ENCODE results near the gene ERRFI1.

The ERRFI1 gene

DNA sequence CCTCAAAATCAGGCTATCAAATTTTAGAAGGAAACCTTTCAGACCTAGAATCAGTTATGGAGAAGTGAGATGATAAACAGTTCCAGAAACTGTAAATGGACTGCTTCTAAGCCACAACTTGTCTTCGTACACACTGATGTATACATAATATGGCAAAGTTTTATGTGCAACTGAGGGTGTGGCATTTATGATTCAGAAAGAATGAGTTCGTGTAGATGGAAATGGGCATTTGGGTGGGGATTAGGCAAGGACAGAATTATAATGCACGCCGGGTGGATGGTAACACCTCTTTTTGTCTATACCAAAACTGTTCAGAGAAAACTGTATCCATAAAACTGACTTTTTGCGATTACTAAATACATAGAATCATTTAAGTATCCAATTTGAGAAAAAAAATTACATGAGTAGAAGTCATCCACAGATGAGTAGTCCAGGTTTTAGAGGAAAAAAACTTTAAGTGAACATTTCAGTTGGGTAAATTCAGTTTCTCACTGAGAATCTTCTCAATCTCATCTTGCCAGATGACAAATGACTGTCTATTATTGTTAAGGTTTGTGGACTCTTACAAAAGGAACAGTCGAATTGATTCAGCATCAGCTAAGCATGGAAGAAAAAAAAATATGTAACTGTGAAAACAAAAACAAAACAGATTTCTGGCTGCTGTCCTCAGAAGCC lies 22.5 kb downstream of the ERRFI1 start:
- DNase-seq, result no peak

DNA sequence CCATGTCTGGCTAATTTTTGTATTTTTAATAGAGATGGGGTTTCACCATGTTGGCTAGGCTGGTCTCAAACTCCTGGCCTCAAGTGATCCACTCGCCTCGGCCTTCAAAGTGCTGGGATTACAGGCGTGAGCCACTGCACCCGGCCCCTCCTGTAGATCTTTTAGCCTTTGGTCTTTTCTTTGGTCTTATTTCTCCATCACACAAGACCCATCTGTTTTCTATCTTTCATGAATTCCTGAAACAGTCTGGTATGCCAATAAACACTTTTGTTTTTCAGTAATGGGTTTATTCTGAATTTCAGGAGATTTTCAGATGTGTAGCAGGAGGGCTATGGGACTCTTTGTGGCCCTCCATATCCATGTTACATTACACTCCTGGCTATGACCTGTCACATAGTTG lies 23.2 kb downstream of the ERRFI1 start:
- DNase-seq, result no peak

DNA sequence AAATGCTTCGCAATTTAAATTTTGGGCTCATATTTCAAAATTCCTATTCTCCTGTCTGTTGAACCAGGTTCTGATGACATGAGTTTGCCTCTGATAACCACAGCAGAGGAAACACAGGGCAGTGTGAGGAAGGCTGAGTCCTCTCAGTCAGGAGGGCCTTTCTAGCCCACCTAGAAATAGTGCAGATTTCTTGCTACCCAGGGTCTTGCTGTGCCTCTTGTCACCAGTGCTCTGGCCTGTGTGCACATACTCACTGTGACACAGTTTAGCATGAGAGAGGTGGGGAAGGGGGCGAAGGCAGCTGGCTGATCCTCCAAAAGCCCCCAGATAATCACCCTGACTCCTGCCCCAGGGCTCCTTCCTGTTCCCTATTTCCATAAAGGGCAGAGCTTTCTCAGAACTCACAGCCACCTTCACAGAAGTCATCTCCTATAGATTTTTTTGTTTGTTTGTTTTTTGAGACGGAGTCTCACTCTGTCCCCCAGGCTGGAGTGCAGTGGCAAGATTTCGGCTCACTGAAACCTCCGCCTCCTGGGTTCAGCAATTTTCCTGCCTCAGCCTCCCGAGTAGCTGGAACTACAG lies 23.7 kb downstream of the ERRFI1 start:
- no peak for DNase-seq

DNA sequence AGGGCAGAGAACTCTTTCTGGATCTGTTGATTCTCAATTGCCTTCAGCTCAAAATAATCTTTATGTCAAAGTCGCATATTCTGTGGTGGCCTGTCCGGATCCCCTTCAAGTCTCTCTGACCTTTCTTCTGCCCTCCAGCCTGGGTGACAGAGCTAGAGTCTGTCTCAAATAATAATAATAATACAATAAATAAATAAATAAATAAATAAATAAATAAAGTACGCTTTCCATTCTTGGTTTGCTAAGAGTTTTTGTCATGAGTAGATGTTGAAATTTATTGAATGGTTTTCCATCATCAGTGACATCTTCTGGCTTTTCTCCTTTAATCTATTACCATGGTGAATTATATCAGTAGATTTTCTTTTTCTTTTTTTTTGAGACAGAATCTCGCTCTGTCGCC lies 30.7 kb downstream of the ERRFI1 start:
- no peak for DNase-seq

DNA sequence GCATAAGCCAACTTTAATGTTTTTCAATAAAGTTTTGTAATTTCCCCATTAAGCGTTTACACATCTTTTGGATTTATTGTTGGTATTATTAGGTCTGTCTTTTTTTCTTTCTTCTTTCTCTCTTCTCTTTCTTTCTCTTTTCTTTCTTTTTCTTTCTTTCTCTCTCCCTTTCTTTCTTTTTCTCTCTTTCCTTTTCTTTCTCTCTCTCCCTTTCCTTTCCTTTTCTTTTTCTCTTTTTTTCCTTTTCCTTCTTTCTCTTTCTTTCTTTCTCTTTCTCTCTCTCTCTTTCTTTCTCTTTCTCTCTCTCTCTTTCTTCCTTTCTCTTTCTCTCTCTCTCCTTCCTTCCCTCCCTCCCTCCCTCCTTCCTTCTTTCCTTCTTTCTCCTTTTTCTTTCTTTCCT lies 31.3 kb downstream of the ERRFI1 start:
- DNase-seq, result no peak

DNA sequence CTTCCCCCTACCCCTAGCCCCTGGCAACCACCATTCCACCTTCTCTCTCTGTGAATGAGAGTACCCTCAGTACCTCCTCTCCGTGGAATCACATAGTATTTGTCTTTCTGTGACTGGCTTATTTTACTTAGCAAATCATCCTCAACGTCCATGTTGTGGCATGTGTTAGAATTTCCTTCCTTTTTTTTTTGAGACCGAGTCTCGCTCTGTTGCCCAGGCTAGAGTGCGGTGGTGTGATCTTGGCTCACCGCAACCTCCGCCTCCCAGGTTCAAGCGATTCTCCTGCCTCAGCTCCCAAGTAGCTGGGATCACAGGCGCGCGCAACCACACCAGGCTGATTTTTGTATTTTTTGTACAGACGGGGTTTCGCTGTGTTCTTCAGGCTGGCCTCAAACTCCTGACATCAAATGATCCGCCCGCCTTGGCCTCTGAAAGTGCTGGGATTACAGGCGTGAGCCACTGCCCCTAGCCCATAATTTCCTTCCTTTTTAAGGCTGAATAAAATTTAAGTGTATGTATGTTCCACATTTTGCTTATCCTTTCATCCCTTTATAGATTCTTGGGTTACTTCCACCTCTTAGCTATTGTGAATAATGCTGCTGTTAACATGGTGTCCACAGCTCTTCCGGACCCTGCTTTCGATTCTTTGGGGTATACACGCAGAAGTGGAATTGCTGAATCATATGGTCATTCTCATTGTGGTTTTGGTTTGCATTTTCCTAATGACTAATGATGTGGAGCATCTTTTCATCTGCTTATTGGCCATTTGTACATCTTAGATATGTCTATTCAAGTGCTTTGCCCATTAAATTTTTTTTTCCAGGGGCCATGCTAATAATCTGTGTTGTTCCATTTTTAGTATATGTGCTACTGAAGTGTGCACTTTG lies 32.3 kb downstream of the ERRFI1 start:
- DNase-seq, result no peak

DNA sequence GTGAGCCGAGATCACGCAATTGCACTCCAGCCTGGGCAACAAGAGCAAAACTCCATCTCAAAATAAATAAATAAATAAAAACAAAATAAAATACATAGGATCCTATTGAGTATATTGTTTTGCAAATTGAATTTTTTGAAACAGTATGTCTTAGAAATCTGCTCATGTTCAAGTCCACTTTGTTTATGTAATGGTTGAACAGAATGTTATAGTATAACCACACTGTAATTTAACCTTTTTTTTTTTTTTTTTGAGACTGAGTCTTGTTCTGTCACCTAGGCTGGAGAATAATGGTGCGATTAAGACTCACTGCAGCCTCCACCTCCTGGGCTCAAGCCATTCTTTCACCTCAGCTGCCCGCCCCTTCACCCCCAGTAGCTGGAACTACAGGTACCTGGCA lies 33.2 kb downstream of the ERRFI1 start:
- no peak for DNase-seq

DNA sequence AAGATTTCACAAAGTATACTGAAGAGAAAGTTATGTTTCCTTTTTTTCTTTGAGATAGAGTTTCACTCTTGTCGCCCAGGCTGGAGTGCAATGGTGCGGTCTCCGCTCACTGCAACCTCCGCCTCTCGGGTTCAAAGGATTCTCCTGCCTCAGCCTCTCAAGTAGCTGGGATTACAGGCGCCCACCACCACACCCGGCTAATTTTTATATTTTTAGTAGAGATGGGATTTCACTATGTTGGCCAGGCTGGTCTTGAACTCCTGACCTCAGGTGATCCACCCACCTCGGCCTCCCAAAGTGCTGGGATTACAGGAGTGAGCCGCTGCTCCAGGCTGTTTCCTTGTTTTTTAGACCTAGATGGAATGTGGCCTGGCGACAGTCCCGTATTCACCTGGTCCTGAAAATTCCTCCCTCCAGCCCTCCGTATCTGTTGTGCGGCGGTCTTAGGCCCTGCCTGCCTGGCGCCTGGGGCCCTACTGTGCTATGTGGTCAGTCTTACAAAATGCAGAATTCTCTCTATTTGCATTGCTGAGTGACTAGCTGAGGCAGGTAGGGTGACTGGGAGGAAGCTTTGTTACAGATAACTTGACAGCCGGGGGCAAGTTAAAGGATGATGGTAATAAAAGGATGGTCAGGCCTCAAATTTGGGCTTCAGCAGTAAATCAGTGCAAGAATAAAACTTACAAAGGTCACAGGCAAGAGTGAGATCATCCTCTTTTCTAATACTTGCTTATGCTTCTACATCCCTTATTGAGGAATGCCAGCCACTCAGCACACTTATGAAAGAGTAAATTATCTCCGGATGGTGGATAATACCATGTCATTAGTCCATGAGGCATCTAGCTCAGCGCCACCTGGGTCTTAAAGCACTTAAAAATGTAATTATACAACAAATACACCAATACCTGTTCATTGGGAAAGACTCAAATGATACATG lies 34.3 kb downstream of the ERRFI1 start:
- no peak for DNase-seq

DNA sequence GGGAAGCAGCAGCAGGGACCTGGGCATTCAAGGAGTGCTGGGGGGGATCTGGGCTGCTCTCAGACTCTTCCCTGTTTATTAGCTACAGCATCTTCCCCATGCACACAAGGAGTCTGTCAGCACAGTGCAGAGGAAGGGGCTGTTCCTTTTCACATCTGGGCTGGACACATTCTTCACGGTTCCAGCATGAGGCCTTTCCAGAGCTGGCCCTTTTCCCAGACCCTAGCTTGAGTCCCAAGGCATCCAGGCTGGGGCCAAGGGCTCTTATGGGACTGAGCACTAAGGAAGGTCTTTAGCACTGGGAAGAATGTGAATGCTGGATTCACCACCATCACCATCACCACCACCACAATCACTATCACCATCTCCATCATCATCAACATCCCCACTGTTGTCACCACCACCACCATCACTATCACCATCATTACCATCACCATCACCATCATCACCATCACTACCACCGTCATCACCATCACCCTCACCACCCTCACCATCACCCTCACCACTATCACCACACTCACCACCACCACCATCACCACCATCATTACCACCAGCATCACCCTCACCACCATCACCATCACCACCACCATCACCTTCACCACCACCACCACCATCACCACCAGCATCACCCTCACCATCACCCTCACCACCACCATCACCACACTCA lies 36.2 kb downstream of the ERRFI1 start:
- DNase-seq, result no peak

DNA sequence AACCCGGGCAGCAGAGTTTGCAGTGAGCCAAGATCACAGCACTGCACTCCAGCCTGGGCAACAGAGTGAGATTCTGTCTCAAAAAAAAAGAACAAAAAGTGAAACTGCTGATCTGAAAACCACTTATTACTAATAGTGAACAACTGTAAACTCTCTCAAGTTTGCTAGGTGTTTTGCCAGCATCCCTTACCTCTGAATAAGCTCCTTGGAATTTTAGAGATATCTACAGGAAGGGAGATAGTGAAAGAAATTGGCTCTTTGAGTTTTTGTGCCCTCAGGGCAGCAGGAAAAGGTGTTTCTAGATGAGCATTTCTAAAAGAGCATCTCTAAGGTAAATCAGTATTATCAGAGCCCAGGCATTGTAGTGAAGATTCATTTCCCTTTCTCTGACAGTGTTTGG lies 37.5 kb downstream of the ERRFI1 start:
- no peak for DNase-seq

DNA sequence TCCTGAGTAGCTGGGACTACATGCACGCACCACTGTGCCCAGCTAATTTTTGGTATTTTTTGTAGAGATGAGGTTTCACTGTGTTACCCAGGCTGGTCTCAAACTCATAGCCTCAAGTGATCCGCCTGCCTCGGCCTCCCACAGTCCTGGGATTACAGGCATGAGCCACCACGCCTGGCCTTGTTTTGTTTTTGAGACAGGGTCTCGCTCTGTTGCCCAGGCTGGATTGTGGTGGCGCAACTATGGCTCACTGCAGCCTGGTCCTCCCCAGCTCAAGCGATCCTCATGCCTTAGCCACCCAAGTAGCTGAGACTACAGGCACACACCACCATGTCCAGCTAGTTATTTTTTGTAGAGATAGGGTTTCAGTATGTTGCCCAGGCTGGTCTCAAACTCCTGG lies 38.6 kb downstream of the ERRFI1 start:
- no peak for DNase-seq

DNA sequence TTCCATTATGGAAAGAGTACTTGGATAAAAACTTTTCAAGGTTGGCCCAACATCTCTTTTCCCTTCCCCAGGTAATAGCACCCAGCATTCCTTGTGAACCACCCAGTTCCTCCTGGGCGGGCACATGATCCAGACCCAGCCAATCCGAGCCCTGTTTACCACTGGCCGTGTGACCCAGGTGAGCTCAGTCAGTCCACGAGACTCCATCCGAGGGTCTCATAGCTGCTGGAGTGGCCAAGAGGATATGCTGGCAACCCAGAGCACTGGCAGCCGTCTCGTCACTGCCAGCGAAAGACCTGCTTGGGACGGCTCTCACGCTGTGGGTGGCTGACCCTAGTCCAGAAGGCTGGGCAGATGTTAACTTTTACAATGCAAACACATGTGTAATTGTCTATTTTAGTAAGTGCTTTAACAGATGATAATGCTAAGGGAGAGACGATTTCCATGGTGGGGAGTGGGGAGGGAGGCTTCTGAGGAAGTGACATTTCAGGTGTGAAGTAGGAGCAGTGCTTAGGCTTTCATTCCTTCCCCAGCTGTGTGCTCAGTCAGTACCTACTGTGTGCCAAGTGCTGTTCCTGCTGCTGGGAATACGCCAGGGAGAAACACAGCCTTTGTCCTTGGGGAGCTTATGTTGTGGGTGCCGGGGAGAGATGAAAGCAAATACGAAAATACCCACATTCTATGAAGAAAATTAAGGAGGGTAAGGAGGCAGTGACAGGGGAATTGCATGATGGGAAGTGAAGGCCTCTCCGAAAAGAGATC lies 40.1 kb downstream of the ERRFI1 start:
- no peak for DNase-seq

DNA sequence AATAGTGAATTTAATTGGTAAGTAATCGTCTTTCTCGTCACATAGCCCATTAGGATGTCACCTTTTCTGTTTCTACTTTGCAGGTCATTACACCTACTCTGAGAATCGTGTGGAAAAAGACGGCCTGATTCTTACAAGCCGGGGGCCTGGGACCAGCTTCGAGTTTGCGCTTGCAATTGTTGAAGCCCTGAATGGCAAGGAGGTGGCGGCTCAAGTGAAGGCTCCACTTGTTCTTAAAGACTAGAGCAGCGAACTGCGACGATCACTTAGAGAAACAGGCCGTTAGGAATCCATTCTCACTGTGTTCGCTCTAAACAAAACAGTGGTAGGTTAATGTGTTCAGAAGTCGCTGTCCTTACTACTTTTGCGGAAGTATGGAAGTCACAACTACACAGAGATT lies 41.3 kb downstream of the ERRFI1 start:
- no peak for DNase-seq

DNA sequence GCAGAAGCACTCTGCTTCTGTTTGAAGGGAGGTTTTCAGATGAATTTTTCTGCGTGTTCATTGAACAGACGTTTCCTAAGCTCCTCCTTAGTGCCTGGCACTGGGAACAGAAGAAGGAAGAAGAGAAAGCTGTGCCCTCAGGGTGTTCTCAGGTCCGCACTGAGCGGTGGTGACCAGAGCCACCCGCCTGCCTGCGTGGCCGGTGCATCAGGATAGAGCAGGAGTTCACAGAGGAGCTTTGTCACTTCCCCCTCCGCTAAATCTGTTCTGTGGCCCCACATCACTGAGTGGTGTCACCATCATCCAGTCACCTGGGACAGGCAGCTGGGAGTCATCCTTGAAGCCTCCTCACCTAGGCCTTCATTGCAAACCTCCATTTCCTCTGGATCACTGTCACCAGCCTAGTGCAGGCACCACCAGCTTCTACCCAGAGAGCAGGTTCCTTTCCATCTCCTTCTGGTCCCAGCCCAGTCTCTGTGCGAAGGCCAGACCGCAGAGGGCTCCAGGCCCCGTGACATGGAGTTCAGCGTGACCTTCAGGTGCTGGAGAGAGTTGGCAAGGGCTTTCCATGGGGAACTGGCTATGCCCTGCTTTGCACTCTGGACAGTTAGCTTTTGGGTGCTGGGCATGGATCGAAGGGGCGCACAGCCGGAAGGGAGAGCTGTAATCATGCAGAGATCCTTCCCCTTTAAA lies 42.9 kb downstream of the ERRFI1 start:
- no peak for DNase-seq

DNA sequence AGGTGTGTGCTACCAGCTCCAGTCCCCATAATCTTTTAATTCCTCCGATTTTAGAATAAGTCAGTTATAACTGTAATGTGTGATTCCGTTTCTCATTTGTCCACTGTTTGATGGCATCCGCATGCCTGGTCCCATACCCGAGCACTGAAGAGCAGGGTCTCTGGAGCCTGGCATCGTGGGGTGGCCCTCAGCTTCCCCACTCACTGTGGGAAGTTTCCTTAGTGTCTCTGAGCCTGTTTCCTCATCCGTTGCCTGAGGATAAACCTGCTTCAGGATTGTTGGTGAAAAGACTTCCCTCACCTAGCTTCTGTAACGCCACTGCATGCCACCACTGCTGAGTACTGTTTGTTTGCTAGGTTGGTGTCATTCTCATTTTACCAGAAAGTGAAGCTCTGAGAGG lies 45.1 kb downstream of the ERRFI1 start:
- no peak for DNase-seq

DNA sequence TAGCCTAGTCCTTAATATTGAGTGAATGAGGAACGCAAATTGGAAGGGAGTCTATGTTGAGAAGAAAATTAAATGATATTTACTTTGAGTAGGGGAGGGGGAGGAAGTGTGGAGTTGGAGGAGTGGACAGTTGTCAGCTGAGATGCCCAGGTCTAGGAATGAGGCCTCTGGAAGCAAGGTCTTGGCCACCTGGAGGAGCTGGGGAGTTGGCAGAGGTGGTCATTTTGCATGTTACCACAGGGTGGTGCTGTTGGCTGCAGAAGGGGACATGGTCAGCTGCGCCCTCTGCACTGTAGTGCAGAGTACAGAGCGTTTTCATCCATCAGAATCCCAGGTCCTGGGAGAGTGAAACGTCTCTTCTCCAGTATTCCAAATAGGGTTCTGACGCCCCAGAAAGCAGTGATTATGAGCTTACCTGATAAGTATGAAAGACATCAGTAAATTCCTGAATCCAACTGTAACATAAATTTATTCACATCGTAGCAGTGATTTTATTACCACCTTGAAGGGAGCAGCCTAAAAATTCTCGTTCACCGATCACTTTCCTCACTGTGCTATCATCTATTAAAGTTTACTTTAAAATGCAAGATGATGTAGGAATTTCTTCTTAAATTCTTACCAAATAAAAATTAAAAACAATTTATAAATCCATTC lies 50.8 kb downstream of the ERRFI1 start:
- DNase-seq, result peak; percentile 57

DNA sequence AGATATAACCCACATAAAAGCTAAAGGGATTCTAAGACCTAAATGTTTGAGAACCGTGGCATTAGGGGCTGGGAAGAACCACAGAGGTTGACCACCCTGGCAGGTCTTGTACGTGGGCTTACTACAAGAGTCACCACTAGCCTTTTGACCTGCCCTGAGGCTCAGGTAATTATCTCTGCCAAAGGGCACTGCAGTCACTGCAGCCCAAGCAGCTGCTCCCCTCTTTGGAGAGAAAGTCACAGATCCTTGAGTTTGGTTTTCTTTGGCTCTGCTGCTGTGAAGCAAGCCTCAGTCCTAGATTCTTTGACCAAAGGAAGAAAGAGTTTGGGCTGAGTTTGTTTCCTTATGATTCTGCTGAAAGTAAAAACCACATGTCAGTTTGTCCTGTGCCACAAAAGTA lies 53.0 kb downstream of the ERRFI1 start:
- DNase-seq, result no peak

DNA sequence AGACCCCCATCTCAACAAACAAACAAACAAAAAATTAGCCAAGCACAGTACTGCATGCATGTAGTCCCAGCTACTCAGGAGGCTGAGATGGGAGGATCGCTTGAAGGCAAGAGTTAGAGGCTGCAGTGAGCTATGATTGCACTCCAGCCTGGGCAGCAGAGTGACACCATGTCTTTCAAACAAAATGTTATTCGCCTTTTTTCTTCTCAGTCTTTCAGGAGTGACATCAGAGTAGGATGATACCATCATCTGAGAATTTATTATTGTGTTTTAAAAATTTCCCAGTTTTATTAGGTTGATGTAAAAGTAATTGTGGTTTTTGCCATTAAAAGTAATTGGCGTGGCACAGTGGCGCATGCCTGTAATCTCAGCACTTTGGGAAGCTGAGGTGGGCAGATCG lies 53.8 kb downstream of the ERRFI1 start:
- DNase-seq, result no peak

DNA sequence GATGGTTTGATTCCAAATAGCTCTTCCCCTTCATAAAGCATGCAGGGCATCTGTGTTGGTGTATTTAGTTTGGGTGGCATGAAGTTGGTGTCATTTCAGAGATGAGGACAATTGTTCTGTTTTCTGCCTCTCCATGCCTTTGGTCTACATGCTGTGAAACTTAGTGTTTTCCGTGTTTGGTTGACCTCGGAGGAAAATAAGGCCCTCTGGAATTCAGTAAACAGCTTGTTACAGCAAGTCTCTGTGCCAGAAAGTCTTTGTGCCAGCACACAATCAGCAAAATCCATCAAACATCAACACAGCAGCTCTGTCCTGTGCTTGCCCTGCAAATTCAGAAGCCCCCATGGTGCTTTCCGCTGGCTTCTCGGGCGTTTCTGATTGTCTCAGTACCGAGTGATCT lies 55.1 kb downstream of the ERRFI1 start:
- no peak for DNase-seq

DNA sequence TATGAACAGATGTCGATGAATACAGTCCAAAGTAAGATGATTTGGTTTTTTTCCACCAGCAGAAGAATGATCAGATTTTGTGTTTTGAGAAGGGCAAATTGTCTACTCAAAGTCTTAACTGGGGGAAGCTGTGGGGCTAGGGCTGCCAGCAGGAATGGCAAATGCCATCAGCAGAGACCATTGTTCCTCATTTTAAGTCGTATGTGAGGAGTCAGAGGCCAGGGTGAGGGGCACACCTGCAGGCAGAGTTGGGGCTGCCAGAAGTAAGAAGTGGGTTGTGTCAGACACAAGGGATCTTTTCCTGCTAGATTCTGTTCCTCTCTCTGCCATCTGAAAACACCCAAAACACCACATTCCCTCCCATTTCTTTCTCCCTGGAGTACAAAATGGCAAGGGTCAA lies 55.9 kb downstream of the ERRFI1 start:
- no peak for DNase-seq

DNA sequence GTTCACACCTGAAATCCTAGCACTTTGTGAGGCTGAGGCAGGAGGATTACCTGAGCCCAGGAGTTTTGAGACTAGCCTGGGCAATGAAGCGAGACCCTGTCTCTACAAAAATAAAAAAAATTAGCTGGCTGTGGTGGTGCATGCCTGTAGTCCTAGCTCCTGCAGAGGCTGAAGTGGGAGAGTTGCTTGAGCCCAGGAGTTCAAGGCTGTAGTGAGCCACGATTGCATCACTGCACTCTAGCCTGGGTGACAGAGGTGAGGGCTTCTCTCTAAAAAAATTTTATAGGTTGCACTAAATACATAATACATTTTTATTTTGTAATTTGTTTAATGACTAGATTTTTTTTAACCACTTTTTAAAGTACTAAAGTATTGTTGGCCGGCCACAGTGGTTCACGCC lies 58.5 kb downstream of the ERRFI1 start:
- no peak for DNase-seq
